ENCODE results near the gene SEC24D. TPM values are rescaled to one million over a fixed set of nuclear protein-coding genes. Genes with fewer than 3 reads are reported as not detected.

Gene SEC24D
- total RNA-seq, 1 experiment from 2014 or later = 14.4 TPM

GRCh38 chr4:118767109-118767508 is 68.8 kb downstream of the SEC24D start:
- ChIA-PET POLR2A (ENCODE audit: unreplicated experiment) (no interaction called here), CTCF (no interaction called here)
- H3K9me2 ChIP-seq (replicated peaks; ENCODE audit: low read length) = no peaks in the 10 kb centered on the region
- H3K27me3 ChIP-seq (ENCODE audit: low read length) = no peaks in the 10 kb centered on the region
- peaks cover 16% of the 10 kb centered on the region for H3K4me1 ChIP-seq (ENCODE audit: insufficient read depth, low read length)
- no peak for ATAC-seq
- no peak overlapping the region for H3K27ac ChIP-seq (ENCODE audit: low read length)
- DNase-seq = no peak
- H3K9ac ChIP-seq (ENCODE audit: low read length) = no peak overlapping the region
- H3F3A ChIP-seq (ENCODE audit: low read length, unreplicated experiment) = peaks cover 5% of the 10 kb centered on the region
- no peaks in the 10 kb centered on the region for H4K20me1 ChIP-seq (ENCODE audit: low read length)
- no peaks in the 10 kb centered on the region for H3K9me3 ChIP-seq (ENCODE audit: low read length)
- no peak overlapping the region for H3K4me3 ChIP-seq (ENCODE audit: low read length)
- TF ChIP-seq EZH2phosphoT487 (IDR thresholded peaks at IDR 0.05; ENCODE audit: borderline replicate concordance, low read length) (no peak), EZH2 (IDR thresholded peaks at IDR 0.05; ENCODE audit: low read length, unreplicated experiment) (no peak), CTCF (conservative IDR thresholded peaks at IDR 0.05; ENCODE audit: low read depth, low read length) (no peak)
- BruUV-seq (replicated peaks) = no TSS peak
- peaks cover 22% of the 10 kb centered on the region for H3K36me3 ChIP-seq (ENCODE audit: low read depth, low read length)
- H3K79me2 ChIP-seq (ENCODE audit: low read length) = no peaks in the 10 kb centered on the region
- no peak overlapping the region for H3K4me2 ChIP-seq (ENCODE audit: low read length)
- intact Hi-C loops (cut with micrococcal nuclease) = no loop called here
- H2AFZ ChIP-seq (ENCODE audit: low read length) = no peak overlapping the region

GRCh38 chr4:118765399-118765798 is 70.5 kb downstream of the SEC24D start:
- Histone ChIP-seq H3K27me3 (ENCODE audit: low read length) (no peaks in the 10 kb centered on the region), H3K4me1 (ENCODE audit: insufficient read depth, low read length) (peaks cover 16% of the 10 kb centered on the region), H2AFZ (ENCODE audit: low read length) (no peak overlapping the region), H3K36me3 (ENCODE audit: low read depth, low read length) (peaks cover 28% of the 10 kb centered on the region), H3K4me3 (ENCODE audit: low read length) (no peak overlapping the region), H3K9ac (ENCODE audit: low read length) (no peak overlapping the region), H3K79me2 (ENCODE audit: low read length) (no peaks in the 10 kb centered on the region), H3F3A (ENCODE audit: low read length, unreplicated experiment) (peaks cover 5% of the 10 kb centered on the region), H4K20me1 (ENCODE audit: low read length) (no peaks in the 10 kb centered on the region), H3K9me3 (ENCODE audit: low read length) (no peaks in the 10 kb centered on the region), H3K4me2 (ENCODE audit: low read length) (no peak overlapping the region; the same call in 1 of the 2 replicates), H3K9me2 (replicated peaks; ENCODE audit: low read length) (no peaks in the 10 kb centered on the region), H3K27ac (ENCODE audit: low read length) (0 out of 2 replicates have a peak overlapping the region, but pooled peaks have one; percentile 5)
- DNase-seq (peak; percentile 82), ATAC-seq (peak; percentile 94)
- ChIA-PET CTCF (interaction anchor here (0.6 to 0.7 kb wide), 2 partner anchors 101 to 217 kb away, joined by 3 read pairs; no protein-coding TSS in a partner anchor), POLR2A (ENCODE audit: unreplicated experiment) (no interaction called here)
- TF ChIP-seq EZH2phosphoT487 (IDR thresholded peaks at IDR 0.05; ENCODE audit: borderline replicate concordance, low read length) = no peak
- TF ChIP-seq CTCF (conservative IDR thresholded peaks at IDR 0.05; ENCODE audit: low read depth, low read length) = no peak
- no TSS peak for BruUV-seq (replicated peaks)
- intact Hi-C loops (cut with micrococcal nuclease) = no loop called here

GRCh38 chr4:118762730-118763477 is 73.0 kb downstream of the SEC24D start:
- no TSS peak for BruUV-seq (replicated peaks)
- Histone ChIP-seq H3K4me1 (ENCODE audit: insufficient read depth, low read length) (peaks cover 16% of the 10 kb centered on the region), H4K20me1 (ENCODE audit: low read length) (no peaks in the 10 kb centered on the region), H3K27me3 (ENCODE audit: low read length) (no peaks in the 10 kb centered on the region), H3K9me3 (ENCODE audit: low read length) (no peaks in the 10 kb centered on the region), H3K36me3 (ENCODE audit: low read depth, low read length) (peaks cover 31% of the 10 kb centered on the region), H3K4me2 (ENCODE audit: low read length) (no peak overlapping the region), H3K79me2 (ENCODE audit: low read length) (no peaks in the 10 kb centered on the region), H3K4me3 (ENCODE audit: low read length) (no peak overlapping the region), H3K27ac (ENCODE audit: low read length) (no peak overlapping the region), H2AFZ (ENCODE audit: low read length) (no peak overlapping the region), H3K9me2 (replicated peaks; ENCODE audit: low read length) (no peaks in the 10 kb centered on the region), H3F3A (ENCODE audit: low read length, unreplicated experiment) (peaks cover 5% of the 10 kb centered on the region), H3K9ac (ENCODE audit: low read length) (no peak overlapping the region)
- ATAC-seq (no peak), DNase-seq (no peak)
- POLR2A ChIA-PET (ENCODE audit: unreplicated experiment) = no interaction called here
- intact Hi-C loops (cut with micrococcal nuclease) = no loop called here
- TF ChIP-seq CTCF (conservative IDR thresholded peaks at IDR 0.05; ENCODE audit: low read depth, low read length) = no peak
- no peak for TF ChIP-seq EZH2 (IDR thresholded peaks at IDR 0.05; ENCODE audit: low read length, unreplicated experiment)
- TF ChIP-seq EZH2phosphoT487 (IDR thresholded peaks at IDR 0.05; ENCODE audit: borderline replicate concordance, low read length) = no peak
- CTCF ChIA-PET = no interaction called here

All from PC-3 (cell line).